T-helper 1 cell treated with Interleukin-12 subunit alpha and Interleukin-12 subunit beta and Interleukin-4 antibody, amounts not matched to agents 30 μg/mL and 1 μg/mL, for 36 hours (primary cell): Measurements from ENCODE around the gene TNMD.
"Not testable (repeated sequence)": the region's sequence is repeated elsewhere in the genome, so short reads cannot be mapped to it uniquely, and the experiment has no call there.

Experiments
- H3K27ac Mint-ChIP-seq: one replicate; pipeline ENCODE4 v1.8.0; 2021; ENCODE audit warnings: mild to moderate bottlenecking, mixed read lengths
- H3K27me3 Mint-ChIP-seq: one replicate; pipeline ENCODE4 v1.8.0; 2021; ENCODE audit warnings: low read depth, mixed read lengths
- H3K36me3 Mint-ChIP-seq: one replicate; pipeline ENCODE4 v1.8.0; 2021; ENCODE audit warnings: low read depth, mixed read lengths
- H3K4me1 Mint-ChIP-seq: one replicate; pipeline ENCODE4 v1.8.0; 2021; ENCODE audit warnings: low read depth, mixed read lengths
- H3K4me3 Mint-ChIP-seq: one replicate; pipeline ENCODE4 v1.8.0; 2021; ENCODE audit warnings: mild to moderate bottlenecking, moderate library complexity, mixed read lengths
- H3K9me3 Mint-ChIP-seq: one replicate; pipeline ENCODE4 v1.8.0; 2021; ENCODE audit warnings: mixed read lengths

The TNMD gene

GRCh38 chrX:100584611-100585010 is at the start of gene TNMD:
Gene TNMD, plus strand, starts transcription at chrX:100584936. Its CDS starts 83 bp downstream, at chrX:100585019.
- Mint-ChIP-seq H3K4me1 (no peaks in the 10 kb centered on the region), H3K27me3 (no peaks in the 10 kb centered on the region), H3K4me3 (no peak within 1 kb of the TSS), H3K9me3 (no peaks in the 10 kb centered on the region), H3K27ac (no peak within 1 kb of the TSS), H3K36me3 (no peaks in the 10 kb centered on the region)

GRCh38 chrX:100565534-100565933 is 19.2 kb upstream of the TNMD start:
- H3K4me1 Mint-ChIP-seq, H3K4me3 Mint-ChIP-seq, H3K9me3 Mint-ChIP-seq, H3K27me3 Mint-ChIP-seq, H3K27ac Mint-ChIP-seq, H3K36me3 Mint-ChIP-seq: not testable (repeated sequence)

GRCh38 chrX:100586747-100587146 is 2.0 kb downstream of the TNMD start:
- Mint-ChIP-seq H3K4me1 (no peaks in the 10 kb centered on the region), H3K36me3 (no peaks in the 10 kb centered on the region), H3K4me3 (no peak overlapping the region), H3K27me3 (no peaks in the 10 kb centered on the region), H3K9me3 (no peaks in the 10 kb centered on the region), H3K27ac (no peak overlapping the region)

- no peak overlapping the region for H3K4me3 Mint-ChIP-seq
- H3K36me3 Mint-ChIP-seq: no peaks in the 10 kb centered on the region
- H3K9me3 Mint-ChIP-seq: no peaks in the 10 kb centered on the region
- no peak overlapping the region for H3K27ac Mint-ChIP-seq
- H3K4me1 Mint-ChIP-seq: no peaks in the 10 kb centered on the region
- no peaks in the 10 kb centered on the region for H3K27me3 Mint-ChIP-seq
Observed at GRCh38 chrX:100587861-100588260, 3.1 kb downstream of the TNMD start.

GRCh38 chrX:100591256-100592051 is 6.7 kb downstream of the TNMD start:
- Mint-ChIP-seq H3K36me3 (no peaks in the 10 kb centered on the region), H3K9me3 (no peaks in the 10 kb centered on the region), H3K27ac (no peak overlapping the region), H3K4me1 (no peaks in the 10 kb centered on the region), H3K27me3 (no peaks in the 10 kb centered on the region), H3K4me3 (no peak overlapping the region)

GRCh38 chrX:100593126-100593525 is 8.4 kb downstream of the TNMD start:
- H3K9me3 Mint-ChIP-seq: no peaks in the 10 kb centered on the region
- no peak overlapping the region for H3K4me3 Mint-ChIP-seq
- H3K27me3 Mint-ChIP-seq: no peaks in the 10 kb centered on the region
- no peaks in the 10 kb centered on the region for H3K4me1 Mint-ChIP-seq
- H3K36me3 Mint-ChIP-seq: no peaks in the 10 kb centered on the region
- no peak overlapping the region for H3K27ac Mint-ChIP-seq

- Mint-ChIP-seq H3K4me3 (no peak overlapping the region), H3K4me1 (no peaks in the 10 kb centered on the region), H3K27ac (no peak overlapping the region), H3K27me3 (no peaks in the 10 kb centered on the region), H3K36me3 (no peaks in the 10 kb centered on the region), H3K9me3 (no peaks in the 10 kb centered on the region)
Observed at GRCh38 chrX:100593581-100593980, 8.8 kb downstream of the TNMD start.

GRCh38 chrX:100596601-100597000 is 11.9 kb downstream of the TNMD start:
- Mint-ChIP-seq H3K4me3 (no peak overlapping the region), H3K36me3 (no peaks in the 10 kb centered on the region), H3K4me1 (no peaks in the 10 kb centered on the region), H3K27ac (no peak overlapping the region), H3K27me3 (no peaks in the 10 kb centered on the region), H3K9me3 (no peaks in the 10 kb centered on the region)

- no peaks in the 10 kb centered on the region for H3K9me3 Mint-ChIP-seq
- H3K27ac Mint-ChIP-seq: no peak overlapping the region
- H3K36me3 Mint-ChIP-seq: no peaks in the 10 kb centered on the region
- no peaks in the 10 kb centered on the region for H3K4me1 Mint-ChIP-seq
- H3K27me3 Mint-ChIP-seq: no peaks in the 10 kb centered on the region
- H3K4me3 Mint-ChIP-seq: no peak overlapping the region
Observed at GRCh38 chrX:100599456-100599855, 14.7 kb downstream of the TNMD start.

- Mint-ChIP-seq H3K36me3 (no peaks in the 10 kb centered on the region), H3K27ac (no peak overlapping the region), H3K27me3 (no peaks in the 10 kb centered on the region), H3K4me1 (no peaks in the 10 kb centered on the region), H3K9me3 (no peaks in the 10 kb centered on the region), H3K4me3 (no peak overlapping the region)
Observed at GRCh38 chrX:100600340-100600739, 15.6 kb downstream of the TNMD start.

- no peaks in the 10 kb centered on the region for H3K27me3 Mint-ChIP-seq
- H3K27ac Mint-ChIP-seq: no peak overlapping the region
- H3K4me3 Mint-ChIP-seq: no peak overlapping the region
- no peaks in the 10 kb centered on the region for H3K4me1 Mint-ChIP-seq
- H3K36me3 Mint-ChIP-seq: no peaks in the 10 kb centered on the region
- no peaks in the 10 kb centered on the region for H3K9me3 Mint-ChIP-seq
Observed at GRCh38 chrX:100600758-100601157, 16.0 kb downstream of the TNMD start.

- no peak overlapping the region for H3K4me3 Mint-ChIP-seq
- H3K9me3 Mint-ChIP-seq: no peaks in the 10 kb centered on the region
- H3K4me1 Mint-ChIP-seq: no peaks in the 10 kb centered on the region
- no peaks in the 10 kb centered on the region for H3K36me3 Mint-ChIP-seq
- no peaks in the 10 kb centered on the region for H3K27me3 Mint-ChIP-seq
- H3K27ac Mint-ChIP-seq: no peak overlapping the region
Observed at GRCh38 chrX:100606753-100607152, 22.0 kb downstream of the TNMD start.

GRCh38 chrX:100609591-100609990 is 24.9 kb downstream of the TNMD start:
- no peaks in the 10 kb centered on the region for H3K9me3 Mint-ChIP-seq
- H3K36me3 Mint-ChIP-seq: no peaks in the 10 kb centered on the region
- H3K4me3 Mint-ChIP-seq: no peak overlapping the region
- peaks cover 3% of the 10 kb centered on the region for H3K27me3 Mint-ChIP-seq
- no peaks in the 10 kb centered on the region for H3K4me1 Mint-ChIP-seq
- no peak overlapping the region for H3K27ac Mint-ChIP-seq

GRCh38 chrX:100611951-100612350 is 27.2 kb downstream of the TNMD start:
- Mint-ChIP-seq H3K4me1 (no peaks in the 10 kb centered on the region), H3K27me3 (peaks cover 8% of the 10 kb centered on the region), H3K9me3 (no peaks in the 10 kb centered on the region), H3K4me3 (no peak overlapping the region), H3K36me3 (no peaks in the 10 kb centered on the region), H3K27ac (no peak overlapping the region)

- Mint-ChIP-seq H3K27me3 (peaks cover 16% of the 10 kb centered on the region), H3K36me3 (no peaks in the 10 kb centered on the region), H3K4me3 (no peak overlapping the region), H3K9me3 (no peaks in the 10 kb centered on the region), H3K27ac (no peak overlapping the region), H3K4me1 (no peaks in the 10 kb centered on the region)
Observed at GRCh38 chrX:100615005-100615404, 30.3 kb downstream of the TNMD start.

GRCh38 chrX:100623001-100623400 is 38.3 kb downstream of the TNMD start:
- Mint-ChIP-seq H3K27ac (no peak overlapping the region), H3K4me3 (no peak overlapping the region), H3K27me3 (peaks cover 4% of the 10 kb centered on the region), H3K36me3 (no peaks in the 10 kb centered on the region), H3K9me3 (no peaks in the 10 kb centered on the region), H3K4me1 (peaks cover 5% of the 10 kb centered on the region)
